ENCODE data around the gene TBCD. TPM values are rescaled to one million over a fixed set of nuclear protein-coding genes. Genes with fewer than 3 reads are reported as not detected.

Gene TBCD
- total RNA-seq, 1 donor from 2014 or later: 125 TPM

DNA sequence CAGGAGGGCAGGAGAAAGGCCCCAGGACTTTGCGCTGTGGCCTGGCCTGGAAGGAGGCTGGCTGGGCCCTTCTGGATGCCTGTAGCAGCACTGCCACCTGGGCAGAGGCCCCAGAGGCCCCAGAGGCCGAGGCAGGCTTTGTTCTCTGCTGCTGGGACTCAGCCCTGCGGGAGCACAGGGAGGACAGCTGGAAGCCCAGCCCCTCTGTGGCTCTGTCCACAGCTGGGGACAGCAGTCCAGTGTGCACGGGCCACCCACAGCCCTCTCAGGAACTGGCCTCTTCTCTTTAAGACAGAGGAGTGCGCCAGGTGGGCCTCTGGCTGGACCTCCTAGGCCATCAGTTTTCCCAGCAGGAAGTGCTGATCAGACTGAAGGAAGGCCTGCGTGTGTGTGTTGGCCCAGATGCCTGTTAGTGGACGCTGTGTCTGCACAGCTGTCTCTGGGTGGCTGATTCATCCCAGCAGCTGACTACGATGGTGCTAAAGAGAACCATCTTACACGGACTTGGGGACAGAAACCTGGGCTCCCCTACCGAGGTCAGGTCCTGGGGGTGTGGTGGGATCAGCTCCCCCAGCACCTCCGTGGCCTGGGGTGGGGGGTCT is 114.8 kb downstream of the TBCD start:
- H3K4me3 Mint-ChIP-seq (ENCODE audit: low read depth): no peak overlapping the region
- no peaks in the 10 kb centered on the region for H3K27me3 Mint-ChIP-seq (ENCODE audit: low read depth)
- peak overlapping the region; percentile 42 for H3K27ac Mint-ChIP-seq
- H3K36me3 Mint-ChIP-seq (ENCODE audit: low read depth): peaks cover 37% of the 10 kb centered on the region
- intact Hi-C loops (cut with micrococcal nuclease): loop anchor here (10.0 kb wide), 1 partner anchor 82 kb away; no protein-coding TSS in a partner anchor
- no peak for DNase-seq (ENCODE audit: low spot score)
- peaks cover 56% of the 10 kb centered on the region for H3K4me1 Mint-ChIP-seq (ENCODE audit: low read depth)
- no peaks in the 10 kb centered on the region for H3K9me3 Mint-ChIP-seq

DNA sequence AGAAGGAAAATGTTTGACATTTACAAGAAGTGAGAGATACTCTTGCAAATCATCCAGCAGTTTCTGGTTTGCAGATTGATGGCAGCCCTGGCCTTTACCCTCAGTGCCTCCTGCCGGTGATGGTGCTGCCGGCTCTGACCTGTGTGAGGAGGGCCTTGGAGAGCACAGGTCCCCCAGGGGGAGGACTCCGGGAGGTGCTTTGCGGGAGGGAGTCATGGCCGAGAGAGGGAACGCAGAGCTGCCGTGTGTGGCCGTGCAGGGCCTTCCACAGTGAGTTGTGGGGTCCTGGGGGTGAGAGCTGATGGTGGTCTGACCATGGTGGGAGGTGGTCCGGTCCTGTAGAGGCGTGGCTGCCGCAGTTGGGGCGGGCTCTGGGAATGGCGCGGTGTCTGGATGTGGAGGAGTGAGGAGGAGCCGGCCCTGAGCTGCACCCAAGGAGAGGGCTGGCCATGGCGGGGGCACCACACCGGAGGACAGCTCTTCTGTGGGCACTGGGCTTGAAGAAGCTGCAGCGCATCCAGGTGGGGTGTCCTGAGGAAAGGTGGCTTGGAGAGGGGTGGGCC is 116.0 kb downstream of the TBCD start:
- H3K4me1 Mint-ChIP-seq (ENCODE audit: low read depth): peaks cover 51% of the 10 kb centered on the region
- H3K27ac Mint-ChIP-seq: peak overlapping the region; percentile 28
- no peaks in the 10 kb centered on the region for H3K9me3 Mint-ChIP-seq
- DNase-seq (ENCODE audit: low spot score): no peak
- no peaks in the 10 kb centered on the region for H3K27me3 Mint-ChIP-seq (ENCODE audit: low read depth)
- H3K36me3 Mint-ChIP-seq (ENCODE audit: low read depth): peaks cover 36% of the 10 kb centered on the region
- H3K4me3 Mint-ChIP-seq (ENCODE audit: low read depth): no peak overlapping the region
- intact Hi-C loops (cut with micrococcal nuclease): loop anchor here (10.0 kb wide), 1 partner anchor 83 kb away; no protein-coding TSS in a partner anchor

DNA sequence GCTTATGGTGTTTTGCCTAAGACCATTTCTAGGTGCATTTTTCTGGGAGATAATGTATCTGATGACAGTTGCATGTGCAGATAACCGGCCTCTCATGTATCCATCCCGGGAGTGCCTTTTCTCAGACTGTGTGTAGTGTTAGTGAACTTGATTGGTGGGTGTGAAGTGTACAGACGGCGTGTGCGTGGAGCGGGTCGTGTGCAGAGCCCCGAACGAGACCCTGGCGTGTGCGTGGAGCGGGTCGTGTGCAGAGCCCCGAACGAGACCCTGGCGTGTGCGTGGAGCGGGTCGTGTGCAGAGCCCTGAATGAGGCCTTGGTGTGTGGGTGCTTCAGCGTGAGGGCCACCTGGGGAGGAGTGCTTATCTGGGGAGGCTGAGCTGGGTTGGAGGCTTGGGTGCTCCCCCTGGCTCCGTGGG is 116.9 kb downstream of the TBCD start:
- peaks cover 42% of the 10 kb centered on the region for H3K36me3 Mint-ChIP-seq (ENCODE audit: low read depth)
- peak overlapping the region; percentile 1 for H3K27ac Mint-ChIP-seq
- peaks cover 42% of the 10 kb centered on the region for H3K4me1 Mint-ChIP-seq (ENCODE audit: low read depth)
- H3K4me3 Mint-ChIP-seq (ENCODE audit: low read depth): no peak overlapping the region
- DNase-seq (ENCODE audit: low spot score): no peak
- H3K27me3 Mint-ChIP-seq (ENCODE audit: low read depth): no peaks in the 10 kb centered on the region
- intact Hi-C loops (cut with micrococcal nuclease): loop anchor here (10.0 kb wide), 1 partner anchor 84 kb away; no protein-coding TSS in a partner anchor
- no peaks in the 10 kb centered on the region for H3K9me3 Mint-ChIP-seq

DNA sequence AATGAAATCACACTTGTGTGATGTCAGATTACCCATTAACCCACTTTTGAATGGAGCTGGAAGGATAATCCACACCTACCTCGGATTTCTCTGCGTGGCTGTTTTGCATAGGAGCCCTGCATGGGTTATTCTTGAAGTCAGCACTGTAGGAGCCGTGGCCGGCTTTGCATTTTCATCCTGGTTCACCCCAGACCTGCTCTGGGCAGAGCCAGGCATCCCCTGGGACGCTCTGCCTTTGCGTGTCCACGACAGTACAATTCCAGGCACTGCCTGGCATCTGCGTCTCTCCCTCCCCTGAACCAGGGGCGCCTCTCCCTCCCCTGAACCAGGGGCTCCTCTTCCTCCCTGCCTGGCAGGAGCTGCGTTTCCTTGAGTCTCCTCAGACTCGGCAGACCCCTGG is 117.7 kb downstream of the TBCD start:
- H3K27me3 Mint-ChIP-seq (ENCODE audit: low read depth): no peaks in the 10 kb centered on the region
- no peaks in the 10 kb centered on the region for H3K9me3 Mint-ChIP-seq
- no peak overlapping the region for H3K27ac Mint-ChIP-seq
- intact Hi-C loops (cut with micrococcal nuclease): loop anchor here (10.0 kb wide), 1 partner anchor 85 kb away; no protein-coding TSS in a partner anchor
- peaks cover 34% of the 10 kb centered on the region for H3K4me1 Mint-ChIP-seq (ENCODE audit: low read depth)
- DNase-seq (ENCODE audit: low spot score): no peak
- H3K36me3 Mint-ChIP-seq (ENCODE audit: low read depth): peaks cover 42% of the 10 kb centered on the region
- H3K4me3 Mint-ChIP-seq (ENCODE audit: low read depth): no peak overlapping the region

DNA sequence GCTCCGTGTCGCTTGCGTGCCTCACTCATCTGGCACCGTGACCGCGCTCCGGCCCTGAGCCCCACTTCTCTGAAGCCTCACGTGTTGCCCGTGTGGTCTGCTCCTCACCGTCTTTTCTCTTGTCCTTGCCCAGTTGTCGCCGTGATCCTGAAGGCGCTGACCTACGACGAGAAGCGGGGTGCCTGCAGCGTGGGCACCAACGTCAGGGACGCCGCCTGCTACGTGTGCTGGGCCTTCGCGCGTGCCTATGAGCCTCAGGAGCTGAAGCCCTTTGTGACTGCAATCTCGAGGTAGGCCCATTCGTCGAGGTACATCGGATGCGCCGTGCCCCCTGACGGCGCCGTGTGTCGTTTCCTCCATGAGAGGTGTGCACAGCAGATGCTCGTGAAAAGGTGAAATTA is 118.2 kb downstream of the TBCD start:
- H3K27me3 Mint-ChIP-seq (ENCODE audit: low read depth): no peaks in the 10 kb centered on the region
- peaks cover 39% of the 10 kb centered on the region for H3K4me1 Mint-ChIP-seq (ENCODE audit: low read depth)
- H3K9me3 Mint-ChIP-seq: no peaks in the 10 kb centered on the region
- peaks cover 47% of the 10 kb centered on the region for H3K36me3 Mint-ChIP-seq (ENCODE audit: low read depth)
- H3K4me3 Mint-ChIP-seq (ENCODE audit: low read depth): no peak overlapping the region
- DNase-seq (ENCODE audit: low spot score): no peak
- intact Hi-C loops (cut with micrococcal nuclease): no loop called here
- peak overlapping the region; percentile 15 for H3K27ac Mint-ChIP-seq

DNA sequence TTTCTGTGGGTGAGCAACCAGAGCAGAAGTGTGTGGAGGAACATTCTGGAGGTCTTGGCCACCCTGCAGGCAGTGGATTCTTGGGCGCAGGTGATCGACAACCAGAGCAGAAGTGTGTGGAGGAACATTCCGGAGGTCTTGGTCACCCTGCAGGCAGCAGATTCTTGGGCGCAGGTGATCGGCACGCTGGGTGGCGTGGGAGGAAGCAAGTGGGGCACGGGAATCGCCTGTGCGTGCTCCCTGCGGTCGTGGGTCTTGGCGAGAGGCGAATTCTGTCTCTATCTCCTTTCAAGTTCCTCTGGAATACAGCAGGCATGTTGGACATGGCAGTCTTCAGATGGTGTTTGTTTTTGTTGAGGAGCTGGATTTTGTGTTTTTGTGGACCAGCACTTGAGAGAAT is 118.7 kb downstream of the TBCD start:
- Mint-ChIP-seq H3K27ac (no peak overlapping the region), H3K9me3 (no peaks in the 10 kb centered on the region), H3K4me3 (ENCODE audit: low read depth) (no peak overlapping the region), H3K36me3 (ENCODE audit: low read depth) (peaks cover 50% of the 10 kb centered on the region), H3K4me1 (ENCODE audit: low read depth) (peaks cover 37% of the 10 kb centered on the region), H3K27me3 (ENCODE audit: low read depth) (no peaks in the 10 kb centered on the region)
- no peak for DNase-seq (ENCODE audit: low spot score)
- intact Hi-C loops (cut with micrococcal nuclease): no loop called here

DNA sequence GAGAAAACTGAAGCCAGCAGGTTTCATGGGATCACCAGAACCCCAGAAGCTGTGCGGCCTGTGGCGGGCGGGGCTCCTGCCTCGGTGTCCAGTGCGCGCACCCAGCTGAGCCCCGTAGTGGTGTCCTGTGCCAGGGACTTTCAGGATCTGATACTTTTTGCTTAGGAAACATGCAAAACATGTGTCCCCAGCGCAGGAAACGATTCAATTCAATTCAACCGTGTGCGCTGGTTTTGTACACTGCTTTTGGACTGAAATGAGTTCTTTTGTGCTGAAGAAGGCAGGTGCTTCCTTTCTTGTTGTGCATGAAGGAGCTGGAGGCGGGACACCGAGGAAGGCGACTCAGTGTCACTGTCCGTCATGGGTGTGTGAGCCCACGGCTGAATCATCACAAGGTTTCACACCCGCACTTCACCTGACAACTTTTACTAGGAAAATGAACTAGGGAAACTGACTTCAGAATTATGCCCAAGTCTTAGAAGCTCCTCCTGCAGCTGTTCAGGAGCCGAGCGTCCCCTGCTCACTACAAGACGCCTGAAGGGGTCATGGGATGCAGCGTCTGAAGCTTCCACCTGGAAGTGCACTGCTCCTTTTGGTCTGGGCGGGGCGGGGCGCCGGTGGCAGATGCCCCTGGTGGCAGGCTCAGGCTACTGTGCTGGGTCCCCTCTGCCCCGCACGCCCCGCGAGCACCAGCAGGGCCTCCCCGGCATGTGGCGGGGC is 119.4 kb downstream of the TBCD start:
- H3K4me3 Mint-ChIP-seq (ENCODE audit: low read depth): no peak overlapping the region
- intact Hi-C loops (cut with micrococcal nuclease): no loop called here
- H3K27ac Mint-ChIP-seq: no peak overlapping the region
- no peaks in the 10 kb centered on the region for H3K9me3 Mint-ChIP-seq
- H3K27me3 Mint-ChIP-seq (ENCODE audit: low read depth): no peaks in the 10 kb centered on the region
- H3K36me3 Mint-ChIP-seq (ENCODE audit: low read depth): peaks cover 54% of the 10 kb centered on the region
- H3K4me1 Mint-ChIP-seq (ENCODE audit: low read depth): peaks cover 34% of the 10 kb centered on the region
- no peak for DNase-seq (ENCODE audit: low spot score)

DNA sequence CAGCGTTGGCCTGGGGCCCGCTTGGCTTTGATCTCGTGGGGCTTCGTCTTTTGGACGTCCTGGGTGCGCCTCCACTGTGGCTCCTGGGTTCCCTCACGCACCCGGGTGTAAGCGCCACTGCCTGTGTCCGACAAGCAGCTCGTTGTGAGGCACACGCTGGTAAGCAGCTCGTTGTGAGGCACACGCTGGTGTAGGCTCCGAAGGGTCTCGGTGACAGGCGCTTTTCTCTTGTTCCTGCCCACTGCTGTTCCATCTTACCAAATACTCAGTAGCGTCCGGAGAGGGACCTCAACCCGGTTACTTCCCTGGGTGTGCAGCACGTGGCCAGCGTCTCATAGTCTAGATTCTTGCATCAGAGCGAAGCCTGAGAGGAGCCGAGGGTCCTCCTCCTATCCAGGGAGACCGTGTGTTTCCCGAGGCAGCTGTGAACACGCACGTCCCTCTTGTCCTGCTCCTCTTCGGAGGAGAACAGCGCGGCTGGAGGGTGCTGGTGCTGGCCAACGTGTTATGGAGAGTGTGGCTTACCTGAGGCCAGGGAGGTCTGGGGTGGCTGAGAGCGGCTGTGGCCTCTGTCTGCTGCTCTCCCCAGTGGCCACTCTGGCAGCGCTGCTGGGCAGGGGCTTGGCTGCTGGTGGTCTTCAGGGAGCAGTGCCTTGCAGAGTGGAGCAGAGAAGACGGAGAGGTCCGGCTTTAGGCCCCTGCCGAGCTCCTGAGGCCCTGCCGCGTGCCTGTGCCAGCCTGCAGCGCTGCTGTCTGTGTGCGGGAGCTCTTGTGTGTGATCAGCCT is 120.1 kb downstream of the TBCD start:
- peaks cover 39% of the 10 kb centered on the region for H3K4me1 Mint-ChIP-seq (ENCODE audit: low read depth)
- intact Hi-C loops (cut with micrococcal nuclease): no loop called here
- peaks cover 54% of the 10 kb centered on the region for H3K36me3 Mint-ChIP-seq (ENCODE audit: low read depth)
- no peaks in the 10 kb centered on the region for H3K27me3 Mint-ChIP-seq (ENCODE audit: low read depth)
- H3K4me3 Mint-ChIP-seq (ENCODE audit: low read depth): no peak overlapping the region
- DNase-seq (ENCODE audit: low spot score): no peak
- H3K9me3 Mint-ChIP-seq: no peaks in the 10 kb centered on the region
- H3K27ac Mint-ChIP-seq: no peak overlapping the region

DNA sequence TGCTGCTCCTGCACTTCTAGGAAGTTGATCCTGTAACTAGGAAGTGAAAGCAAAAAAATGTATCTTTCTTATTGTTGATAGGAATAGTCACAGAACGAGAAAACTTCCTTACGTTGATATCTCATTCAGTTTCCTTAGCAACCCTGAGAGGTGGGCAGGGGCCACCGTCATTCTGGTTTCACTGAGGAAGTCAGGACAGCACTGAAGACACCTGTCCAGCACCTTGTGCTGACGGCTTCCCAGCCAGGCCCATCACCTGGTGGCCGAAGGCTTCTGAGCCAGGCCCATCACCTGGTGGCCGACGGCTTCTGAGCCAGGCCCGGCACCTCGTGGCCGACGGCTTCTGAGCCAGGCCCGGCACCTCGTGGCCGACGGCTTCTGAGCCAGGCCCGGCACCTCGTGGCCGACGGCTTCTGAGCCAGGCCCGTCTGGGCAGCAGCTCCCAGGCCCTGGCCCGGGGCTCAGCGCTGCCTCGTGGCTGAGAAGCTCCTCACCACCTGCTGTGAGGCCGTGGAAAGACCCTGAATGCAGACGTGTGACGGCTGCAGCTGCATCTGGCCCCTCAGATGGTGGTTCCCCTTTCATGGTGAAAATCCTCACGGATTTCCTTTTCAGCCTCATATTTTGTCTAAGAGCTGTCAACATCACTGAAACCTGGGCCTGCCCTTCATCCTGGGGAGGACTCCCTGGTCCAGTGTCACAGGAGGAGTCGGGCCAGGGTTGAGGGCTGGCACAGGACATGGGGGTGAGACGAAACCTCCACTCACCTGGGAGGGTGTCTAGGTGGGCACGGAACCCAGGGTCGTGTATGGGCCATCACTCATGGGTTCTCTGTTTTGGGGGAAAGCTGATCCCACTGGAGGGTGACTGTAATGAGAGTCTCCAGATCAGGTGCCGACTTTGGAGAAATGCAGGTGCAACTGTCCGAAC is 121.0 kb downstream of the TBCD start:
- intact Hi-C loops (cut with micrococcal nuclease): no loop called here
- Mint-ChIP-seq H3K4me3 (ENCODE audit: low read depth) (no peak overlapping the region), H3K36me3 (ENCODE audit: low read depth) (peaks cover 46% of the 10 kb centered on the region), H3K4me1 (ENCODE audit: low read depth) (peaks cover 38% of the 10 kb centered on the region), H3K27me3 (ENCODE audit: low read depth) (no peaks in the 10 kb centered on the region), H3K27ac (no peak overlapping the region), H3K9me3 (no peaks in the 10 kb centered on the region)
- no peak for DNase-seq (ENCODE audit: low spot score)

DNA sequence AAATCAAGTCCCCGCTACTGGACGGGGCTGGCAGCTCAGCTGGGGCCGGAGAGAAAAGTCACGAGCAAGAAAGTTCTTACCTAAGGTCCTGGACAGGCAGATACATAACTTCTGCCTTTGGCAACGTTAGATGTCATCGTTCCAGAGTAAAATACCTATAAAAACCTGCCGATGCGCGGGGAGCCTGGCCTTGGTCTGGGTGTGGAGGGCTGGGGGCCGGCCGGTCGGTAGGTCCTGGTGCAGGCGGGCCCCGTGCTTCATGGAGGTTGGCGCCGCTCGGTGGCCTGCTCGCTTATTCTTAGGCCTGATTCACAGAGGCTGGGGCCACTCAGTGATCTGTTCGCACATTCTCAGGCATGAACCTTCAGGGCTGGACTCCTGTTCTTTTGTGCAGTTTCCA is 121.7 kb downstream of the TBCD start:
- intact Hi-C loops (cut with micrococcal nuclease): no loop called here
- no peak overlapping the region for H3K4me3 Mint-ChIP-seq (ENCODE audit: low read depth)
- H3K4me1 Mint-ChIP-seq (ENCODE audit: low read depth): peaks cover 42% of the 10 kb centered on the region
- no peaks in the 10 kb centered on the region for H3K27me3 Mint-ChIP-seq (ENCODE audit: low read depth)
- H3K27ac Mint-ChIP-seq: no peak overlapping the region
- no peak for DNase-seq (ENCODE audit: low spot score)
- peaks cover 48% of the 10 kb centered on the region for H3K36me3 Mint-ChIP-seq (ENCODE audit: low read depth)
- no peaks in the 10 kb centered on the region for H3K9me3 Mint-ChIP-seq

DNA sequence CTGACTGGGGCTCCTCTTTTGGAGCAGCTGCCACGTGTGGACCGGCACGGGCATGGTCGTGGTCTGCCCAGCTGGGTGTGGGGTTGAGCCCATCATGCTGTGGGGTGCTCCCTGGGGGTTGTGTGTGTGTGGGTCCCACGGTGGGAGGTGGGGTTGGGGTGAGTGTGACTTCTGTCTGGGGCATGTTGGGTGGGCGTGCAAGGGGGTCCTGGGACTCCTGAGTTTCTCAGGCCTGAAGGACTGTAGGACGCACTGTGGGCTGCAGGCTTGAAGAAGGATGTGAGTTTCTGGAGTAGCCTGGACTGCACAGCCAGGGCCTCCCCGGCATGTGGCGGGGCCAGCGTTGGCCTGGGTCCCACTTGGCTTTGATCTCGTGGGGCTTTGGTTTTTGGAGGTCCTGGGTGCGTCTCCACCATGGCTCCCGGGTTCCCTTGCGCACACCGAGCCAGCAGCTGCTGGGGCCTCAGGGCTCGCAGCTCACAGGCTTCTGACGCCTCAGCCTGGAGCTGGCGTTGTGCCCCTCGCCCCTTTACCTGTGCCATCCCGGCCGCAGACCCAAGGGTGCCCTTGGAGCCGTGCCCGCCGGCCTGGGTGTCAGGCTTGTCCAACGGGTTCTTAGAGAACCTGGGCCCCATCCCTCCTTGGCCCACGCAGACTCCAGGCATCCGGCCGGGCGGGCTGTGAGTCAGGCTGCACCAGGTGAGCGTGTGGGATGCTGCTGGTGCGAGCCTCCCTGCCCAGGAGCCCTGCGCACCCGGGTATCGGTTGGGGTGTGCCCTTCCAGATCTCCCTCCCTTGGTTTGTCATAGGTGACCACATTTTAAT is 122.4 kb downstream of the TBCD start:
- Mint-ChIP-seq H3K27ac (no peak overlapping the region), H3K4me3 (ENCODE audit: low read depth) (no peak overlapping the region), H3K36me3 (ENCODE audit: low read depth) (peaks cover 52% of the 10 kb centered on the region), H3K4me1 (ENCODE audit: low read depth) (peaks cover 45% of the 10 kb centered on the region), H3K9me3 (no peaks in the 10 kb centered on the region), H3K27me3 (ENCODE audit: low read depth) (no peaks in the 10 kb centered on the region)
- no peak for DNase-seq (ENCODE audit: low spot score)
- intact Hi-C loops (cut with micrococcal nuclease): no loop called here
